Pancreas (tissue), 10 donors: ENCODE results near the gene CRACR2B. TPM values are rescaled to one million over a fixed set of nuclear protein-coding genes. Genes with fewer than 3 reads are reported as not detected.

Source experiments
- ATAC-seq, 4 donors: fragments of 200-7000 bp; cut with Tn5 transposase; one replicate each; pipeline versions ENCODE4 v1.8.0 to v1.9.1; 2020; ENCODE audit warnings: mild to moderate bottlenecking in 4 of 4, moderate library complexity in 4 of 4
- DNase-seq, 6 donors: peaks; one replicate each; pipeline ENCODE4 v3.0.0-alpha.2; 2020
- FAIRE-seq: peaks from 2 replicates; lab custom pipeline; 2012; peaks lifted over from hg19 to GRCh38; lab: Jason Lieb, UNC
- H3K27ac ChIP-seq, 4 donors: fragments of 200-600 bp; sonication (generic); 1 replicate in 3 of 4; 2 replicates in 1 of 4; pipeline versions ENCODE4 v1.5.0 to v1.8.0; 2020
- H3K27me3 ChIP-seq, 4 donors: fragments of 200-600 bp; one replicate each; pipeline ENCODE4 v1.8.0; 2021
- H3K36me3 ChIP-seq, 3 donors: fragments of 200-600 bp; sonication (generic) in 1 of 3; one replicate each; pipeline versions ENCODE4 v1.5.0 to v1.8.0; 2020 to 2021
- H3K4me1 ChIP-seq, 3 donors: fragments of 200-600 bp; one replicate each; pipeline ENCODE4 v1.8.0; 2021
- H3K4me3 ChIP-seq, 4 donors: fragments of 200-600 bp; sonication (generic) in 2 of 4; one replicate each; pipeline versions ENCODE4 v1.5.0 to v1.8.0; 2020 to 2021
- H3K9me3 ChIP-seq, 4 donors: fragments of 200-600 bp; one replicate each; pipeline ENCODE4 v1.8.0; 2021
- CTCF ChIP-seq, 4 donors: fragments of 200-600 bp; sonication (generic) in 3 of 4; IDR thresholded peaks; one replicate each; pipeline versions ENCODE4 v1.5.0 to v1.8.0; 2021; ENCODE audit warnings: antibody characterized with exemption in 4 of 4
- WGBS, 2 donors: extraction: QIAGEN DNeasy Blood & Tissue Kit; methylation state at CpG; one replicate each; pipeline ENCODE4 v1.1.7; 2013; 5-methylcytosine and 5-hydroxymethylcytosine counted together
- intact Hi-C, 3 donors: fragments of 100-400 bp; cut with DNase I; formaldehyde crosslinking; loops; one replicate each; pipeline versions ENCODE4 v1.11.1 to v1.14.2; 2022
- polyA plus RNA-seq, 2 donors: library from polyadenylated mRNA; stranded (reverse); fragments of 200-250 nt; gene quantifications; one replicate each; pipeline ENCODE4 v1.2.3, GENCODE V29; 2013
- total RNA-seq, 6 donors: library from RNA; stranded (reverse); fragmentation: NEBNext Ultra II Directional in 4 of 6; extraction: Animal tissue kit (Norgen Biotek cat#: 25700) in 4 of 6; gene quantifications; one replicate each; pipeline versions ENCODE4 v1.2.1 to v1.2.4, GENCODE V29; 2021 to 2023
- donor health status: healthy with polysubstance abuse.
- donor health status: DM: no; HTN: no; CAD: no; lungs with moderate emphysema.
- donor health status: DM: no; HTN: no; CAD: no.
- donor health status: control.
- donor health status: control.
- donor health status: Bipolar disorder and iron deficiency.
- donor health status: DM: yes; HTN: yes; CAD: no.
- donor health status: DM: no; HTN: no; CAD: no.
- donor health status: DM: no; HTN: no; CAD: no.
- donor health status: DM: yes; HTN: yes; CAD: no.

The CRACR2B gene
- total and polyA plus RNA-seq, 8 donors: 60.6 to 378 (median 125) TPM

DNA sequence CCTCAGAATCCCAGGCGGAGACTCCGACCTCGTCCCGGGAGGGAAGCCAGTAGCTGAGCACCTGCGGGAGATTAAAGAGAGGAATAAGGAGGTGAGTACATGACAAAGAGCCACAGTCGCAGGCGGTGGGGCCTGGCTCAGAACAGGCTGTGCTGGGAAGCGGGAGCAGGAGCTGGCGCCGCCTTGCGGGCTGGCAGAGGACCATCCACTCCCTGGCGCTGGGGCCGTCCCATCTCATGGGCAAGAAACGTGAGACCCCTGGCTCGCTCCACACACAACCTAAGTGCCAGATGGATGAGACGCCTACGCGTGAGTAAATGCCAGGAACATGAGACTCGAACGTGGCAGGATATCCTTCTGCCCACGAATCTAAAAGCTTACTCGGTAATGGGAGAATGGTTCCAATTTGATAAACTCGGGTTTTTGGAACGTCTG lies 44.1 kb upstream of the CRACR2B start:
- Histone ChIP-seq H3K36me3 (no peaks in the 10 kb centered on the region), H3K27me3 (no peaks in the 10 kb centered on the region), H3K9me3 (no peaks in the 10 kb centered on the region), H3K4me1 (no peaks in the 10 kb centered on the region), H3K27ac (peak overlapping the region in 1 of 4 donors; percentile 50), H3K4me3 (peak overlapping the region in 1 of 4 donors; percentile 3)
- WGBS, 2 donors: 7 to 10% methylated on average over 24 of the region's 24 CpGs
- DNase-seq (peak; percentile 81 to 95 (median 88)), ATAC-seq (peak; percentile 87 to 95 (median 92)), FAIRE-seq (no peak)
- TF ChIP-seq CTCF (IDR thresholded peaks at IDR 0.05): peak; percentile 45 to 71 (median 57)
- intact Hi-C loops: no loop called here

DNA sequence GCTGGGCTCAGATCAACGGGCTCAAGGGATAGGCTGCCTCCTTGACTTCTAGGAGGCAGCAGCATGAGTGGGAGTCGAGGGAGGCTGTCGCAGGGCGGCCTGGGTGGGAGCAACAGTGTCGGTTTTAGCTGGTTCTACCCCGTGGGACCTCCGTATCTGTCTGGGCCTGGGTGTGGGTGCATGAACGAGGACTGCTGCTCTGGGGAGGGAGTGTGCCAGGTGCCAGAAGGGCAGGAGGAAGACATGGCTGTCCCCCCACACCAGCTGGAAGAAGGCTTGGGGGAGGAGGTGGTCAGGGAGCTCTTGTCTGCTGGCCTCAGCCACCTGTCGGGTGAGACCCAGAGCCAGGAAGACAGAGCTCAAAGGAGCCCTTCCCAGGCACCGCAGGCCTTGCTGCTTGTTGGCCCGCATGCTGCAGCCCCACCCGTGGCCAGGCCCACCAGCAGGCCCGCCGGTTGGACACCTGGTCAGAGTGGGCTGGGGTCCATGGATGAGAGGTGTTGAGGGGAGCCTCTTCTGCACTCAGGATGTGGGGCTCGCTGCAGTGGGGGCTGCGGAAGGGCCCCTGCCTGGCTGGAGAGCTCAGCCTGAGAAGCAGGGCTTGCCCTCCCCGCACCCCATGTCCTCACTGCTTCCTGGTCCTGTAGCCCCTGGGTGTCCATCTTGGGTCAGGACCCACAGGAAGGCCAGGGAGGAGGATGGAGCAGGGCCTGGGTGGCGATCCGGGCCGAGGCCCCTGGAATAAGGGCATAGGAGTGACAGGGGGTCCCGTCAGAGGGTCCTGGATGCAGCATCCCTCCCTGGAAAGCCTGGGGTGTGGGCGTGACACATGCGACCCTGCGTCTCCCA lies 41.3 kb upstream of the CRACR2B start:
- H3K4me3 ChIP-seq: no peak overlapping the region
- 73 to 78% methylated on average over 24 of the region's 24 CpGs for WGBS, 2 donors

GRCh38 chr11:787084-787675 lies 40.5 kb upstream of the CRACR2B start:
- DNase-seq: peak in 2 of 6 donors; percentile 37 to 72
- ATAC-seq: no peak
- FAIRE-seq: no peak
- no peak for TF ChIP-seq CTCF (IDR thresholded peaks at IDR 0.05)
- Histone ChIP-seq H3K36me3 (peaks cover 0 to 9% (median 4%) of the 10 kb centered on the region in 3 donors), H3K27me3 (no peaks in the 10 kb centered on the region), H3K9me3 (no peaks in the 10 kb centered on the region), H3K4me3 (no peak overlapping the region), H3K4me1 (no peaks in the 10 kb centered on the region), H3K27ac (no peak overlapping the region)
- intact Hi-C loops: no loop called here
- WGBS, 2 donors: 84 to 86% methylated on average over 22 to 24 of the region's 24 CpGs

More for the DNA sequence above, 41.3 kb upstream of the CRACR2B start:
- H3K4me1 ChIP-seq: no peaks in the 10 kb centered on the region
- no peaks in the 10 kb centered on the region for H3K27me3 ChIP-seq
- H3K36me3 ChIP-seq: peaks cover 0 to 1% (median 0%) of the 10 kb centered on the region in 3 donors
- intact Hi-C loops: no loop called here
- no peak for TF ChIP-seq CTCF (IDR thresholded peaks at IDR 0.05)
- FAIRE-seq (no peak), DNase-seq (peak in 2 of 6 donors; percentile 29 to 67), ATAC-seq (no peak)
- no peaks in the 10 kb centered on the region for H3K9me3 ChIP-seq
- no peak overlapping the region for H3K27ac ChIP-seq

DNA sequence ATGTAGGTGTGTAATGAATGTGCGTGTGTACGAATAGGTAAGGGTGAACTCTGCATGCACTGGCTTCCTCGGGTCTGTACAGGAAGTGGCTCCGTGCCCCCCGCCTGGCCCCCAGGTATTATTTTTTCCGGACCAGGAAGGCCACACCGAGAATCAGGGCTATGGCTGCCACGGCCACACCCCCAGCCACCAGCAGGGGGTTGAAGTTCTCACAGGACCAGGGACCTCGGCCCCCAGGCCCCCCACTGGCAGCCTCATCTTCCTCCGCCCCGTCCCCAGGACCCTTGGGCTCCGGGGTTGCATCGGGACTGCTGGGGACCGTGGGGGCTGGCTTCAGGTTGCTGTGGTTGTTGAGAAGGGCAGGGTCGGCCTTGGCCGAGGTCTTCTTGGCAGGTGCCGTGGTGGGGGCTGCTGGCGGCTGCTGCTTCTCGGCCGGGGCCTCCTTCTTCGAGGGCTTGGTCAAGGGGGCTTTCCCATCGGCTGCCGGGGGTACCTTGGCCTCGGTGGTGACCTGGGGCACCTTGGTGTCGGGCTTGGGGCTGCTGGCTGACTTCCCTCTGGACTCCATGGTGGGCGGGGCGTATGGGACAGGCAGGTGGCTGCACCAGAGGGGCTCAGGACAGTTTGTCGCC lies 39.6 kb upstream of the CRACR2B start:
- Histone ChIP-seq H3K27me3 (no peaks in the 10 kb centered on the region), H3K4me3 (no peak overlapping the region), H3K27ac (no peak overlapping the region), H3K9me3 (no peaks in the 10 kb centered on the region), H3K36me3 (peaks cover 0 to 12% (median 4%) of the 10 kb centered on the region in 3 donors), H3K4me1 (no peaks in the 10 kb centered on the region)
- ATAC-seq (no peak), FAIRE-seq (no peak), DNase-seq (peak in 2 of 6 donors; percentile 49 to 85)
- intact Hi-C loops: no loop called here
- TF ChIP-seq CTCF (IDR thresholded peaks at IDR 0.05): no peak
- WGBS, 2 donors: 54 to 60% methylated on average over 22 to 28 of the region's 28 CpGs
